ENCODE data around the gene OPN3. TPM values are rescaled to one million over a fixed set of nuclear protein-coding genes. Genes with fewer than 3 reads are reported as not detected.
"Not testable (repeated sequence)": the region's sequence is repeated elsewhere in the genome, so short reads cannot be mapped to it uniquely, and the experiment has no call there.

The OPN3 gene
- 10.5 TPM for total RNA-seq
- long read RNA-seq, partial matches to known transcripts = 0 of 2 reads
- long read RNA-seq, other reads (novel, unspliced or antisense) = 1 of 2 reads

- DNase-seq (ENCODE audit: low spot score) = peak; percentile 98
These were observed at the start of gene OPN3, which contains the start of gene CHML for GRCh38 chr1:241640149-241640866. OPN3 (minus strand) TSS chr1:241640369; CDS start chr1:241640254, 115 bp downstream. CHML (minus strand) TSS chr1:241640369; CDS start chr1:241635766, 4,603 bp downstream.

GRCh38 chr1:241688940-241689368 is 48.8 kb upstream of the OPN3 start:
- no peak for DNase-seq (ENCODE audit: low spot score)

GRCh38 chr1:241684108-241684507 is 43.9 kb upstream of the OPN3 start:
- no peak for DNase-seq (ENCODE audit: low spot score)

- no peak for DNase-seq (ENCODE audit: low spot score)
These were observed 42.8 kb upstream of the OPN3 start for GRCh38 chr1:241682921-241683320.

GRCh38 chr1:241681861-241682448 is 41.8 kb upstream of the OPN3 start:
- DNase-seq (ENCODE audit: low spot score) = not testable (repeated sequence)

- DNase-seq (ENCODE audit: low spot score) = no peak
These were observed 39.8 kb upstream of the OPN3 start for GRCh38 chr1:241679961-241680360.

GRCh38 chr1:241679404-241679803 is 39.2 kb upstream of the OPN3 start:
- DNase-seq (ENCODE audit: low spot score) = no peak

- DNase-seq (ENCODE audit: low spot score) = no peak
These were observed 38.4 kb upstream of the OPN3 start for GRCh38 chr1:241678536-241678935.

- no peak for DNase-seq (ENCODE audit: low spot score)
These were observed 37.0 kb upstream of the OPN3 start for GRCh38 chr1:241677201-241677600.

GRCh38 chr1:241675983-241676382 is 35.8 kb upstream of the OPN3 start:
- DNase-seq (ENCODE audit: low spot score) = no peak

- no peak for DNase-seq (ENCODE audit: low spot score)
These were observed 34.7 kb upstream of the OPN3 start for GRCh38 chr1:241674805-241675384.

- no peak for DNase-seq (ENCODE audit: low spot score)
These were observed 32.1 kb upstream of the OPN3 start for GRCh38 chr1:241672301-241672700.

- no peak for DNase-seq (ENCODE audit: low spot score)
These were observed 26.2 kb upstream of the OPN3 start for GRCh38 chr1:241666419-241666818.

GRCh38 chr1:241660424-241660972 is 20.3 kb upstream of the OPN3 start:
- DNase-seq (ENCODE audit: low spot score) = no peak

- not testable (repeated sequence) for DNase-seq (ENCODE audit: low spot score)
These were observed 18.8 kb upstream of the OPN3 start for GRCh38 chr1:241659016-241659415.

- no peak for DNase-seq (ENCODE audit: low spot score)
These were observed 18.1 kb upstream of the OPN3 start for GRCh38 chr1:241658081-241658793.

GRCh38 chr1:241654641-241655040 is 14.5 kb upstream of the OPN3 start:
- DNase-seq (ENCODE audit: low spot score) = no peak

- DNase-seq (ENCODE audit: low spot score) = no peak
These were observed 13.8 kb upstream of the OPN3 start for GRCh38 chr1:241654019-241654418.

- no peak for DNase-seq (ENCODE audit: low spot score)
These were observed 11.8 kb upstream of the OPN3 start, which contains the start of gene WDR64 for GRCh38 chr1:241652012-241652411. WDR64 (plus strand) TSS chr1:241652281; CDS start chr1:241652485, 204 bp downstream.

- DNase-seq (ENCODE audit: low spot score) = no peak
These were observed 8.0 kb upstream of the OPN3 start for GRCh38 chr1:241648159-241648558.

- DNase-seq (ENCODE audit: low spot score) = no peak
These were observed 7.5 kb upstream of the OPN3 start for GRCh38 chr1:241647658-241648057.

All from mesenteric fat pad (tissue), 1 donor.